Measurements from ENCODE around the gene ACO2. TPM values are rescaled to one million over a fixed set of nuclear protein-coding genes. Genes with fewer than 3 reads are reported as not detected.

The ACO2 gene
- total and polyA plus RNA-seq, 2 of the 13 experiments (the other 11 are each of a cell fraction or from before 2014, with no cell fraction given), result 19.2 to 45.6 TPM

DNA sequence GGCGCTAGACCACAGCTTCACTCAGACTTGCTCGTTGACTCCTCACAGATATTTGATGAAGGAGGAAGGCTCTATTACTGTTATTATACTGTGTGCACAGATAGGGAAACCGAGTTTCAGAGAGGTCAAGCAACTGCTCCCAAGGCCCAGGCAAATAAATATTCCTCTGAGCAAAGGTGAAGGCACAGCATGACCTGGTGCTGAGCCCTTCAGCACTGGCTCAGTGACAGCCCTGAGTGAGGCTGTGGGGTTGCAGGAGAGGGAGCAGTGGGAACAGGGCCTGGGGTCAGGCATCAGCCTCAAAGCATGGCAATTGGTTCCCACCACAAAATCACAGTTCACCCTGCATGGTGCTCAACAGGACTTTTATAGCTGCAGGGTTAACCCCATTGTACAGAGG is 68.3 kb downstream of the ACO2 start:
- WGBS (ENCODE audit: low lambda C conversion rate), result 100% methylated on average over 2 of the region's 3 CpGs
- peaks cover 24% of the 10 kb centered on the region for H3K79me2 ChIP-seq (ENCODE audit: insufficient read depth, low read length)
- CTCF ChIA-PET (ENCODE audit: low intra/inter-chr PET ratio, low total read pairs), result no interaction called here
- intact Hi-C loops (cut with micrococcal nuclease; ENCODE audit: unreplicated experiment) (no loop called here), in situ Hi-C loops (cut with HindIII; ENCODE audit: extremely low pct_ligation_motif_present, low pct_unique_long_range_greater_than_20kb) (no loop called here)
- H3K36me3 ChIP-seq (replicated peaks in 1 of 2; ENCODE audit: control insufficient read depth in 1 of 2, insufficient read depth in 2 of 2, low read length in 2 of 2), result peaks cover 9 to 44% of the 10 kb centered on the region in 2 experiments
- H3K27me3 ChIP-seq (ENCODE audit: control insufficient read depth in 1 of 2, insufficient read depth in 2 of 2, low read length in 2 of 2), result no peaks in the 10 kb centered on the region
- FAIRE-seq (no peak), DNase-seq (ENCODE audit: low spot score) (no peak), ATAC-seq (no peak)
- no peaks in the 10 kb centered on the region for H3K9me3 ChIP-seq (ENCODE audit: low read length)
- no peak overlapping the region for H3K4me3 ChIP-seq (replicated peaks in 1 of 3; ENCODE audit: insufficient read depth in 1 of 3, low read depth in 2 of 3, low read length in 3 of 3)
- TF ChIP-seq, protein P1, sequence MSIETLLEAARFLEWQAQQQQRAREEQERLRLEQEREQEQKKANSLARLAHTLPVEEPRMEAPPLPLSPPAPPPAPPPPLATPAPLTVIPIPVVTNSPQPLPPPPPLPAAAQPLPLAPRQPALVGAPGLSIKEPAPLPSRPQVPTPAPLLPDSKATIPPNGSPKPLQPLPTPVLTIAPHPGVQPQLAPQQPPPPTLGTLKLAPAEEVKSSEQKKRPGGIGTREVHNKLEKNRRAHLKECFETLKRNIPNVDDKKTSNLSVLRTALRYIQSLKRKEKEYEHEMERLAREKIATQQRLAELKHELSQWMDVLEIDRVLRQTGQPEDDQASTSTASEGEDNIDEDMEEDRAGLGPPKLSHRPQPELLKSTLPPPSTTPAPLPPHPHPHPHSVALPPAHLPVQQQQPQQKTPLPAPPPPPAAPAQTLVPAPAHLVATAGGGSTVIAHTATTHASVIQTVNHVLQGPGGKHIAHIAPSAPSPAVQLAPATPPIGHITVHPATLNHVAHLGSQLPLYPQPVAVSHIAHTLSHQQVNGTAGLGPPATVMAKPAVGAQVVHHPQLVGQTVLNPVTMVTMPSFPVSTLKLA (IDR thresholded peaks at IDR 0.05), result no peak
- TF ChIP-seq KLF11 (CRISPR knock-in tag; IDR thresholded peaks at IDR 0.05), result no peak
- BruUV-seq (replicated peaks), result no TSS peak
- no peaks in the 10 kb centered on the region; the same call in 1 of the 2 replicates for H4K20me1 ChIP-seq (ENCODE audit: insufficient read depth, low read length)
- H2AFZ ChIP-seq (ENCODE audit: low read length), result no peak overlapping the region
- H3K4me1 ChIP-seq (ENCODE audit: insufficient read depth, low read length), result peaks cover 41% of the 10 kb centered on the region
- H3K9ac ChIP-seq (ENCODE audit: insufficient read depth, low read depth, low read length), result no peak overlapping the region
- POLR2A ChIA-PET, result interaction anchor here (1.1 kb wide), 1 partner anchor 13 kb away, joined by 3 read pairs; no protein-coding TSS in a partner anchor
- no peak overlapping the region for H3K4me2 ChIP-seq (ENCODE audit: low read depth, low read length)
- H3K27ac ChIP-seq (ENCODE audit: extremely low read length, insufficient read depth, low read length), result no peak overlapping the region

DNA sequence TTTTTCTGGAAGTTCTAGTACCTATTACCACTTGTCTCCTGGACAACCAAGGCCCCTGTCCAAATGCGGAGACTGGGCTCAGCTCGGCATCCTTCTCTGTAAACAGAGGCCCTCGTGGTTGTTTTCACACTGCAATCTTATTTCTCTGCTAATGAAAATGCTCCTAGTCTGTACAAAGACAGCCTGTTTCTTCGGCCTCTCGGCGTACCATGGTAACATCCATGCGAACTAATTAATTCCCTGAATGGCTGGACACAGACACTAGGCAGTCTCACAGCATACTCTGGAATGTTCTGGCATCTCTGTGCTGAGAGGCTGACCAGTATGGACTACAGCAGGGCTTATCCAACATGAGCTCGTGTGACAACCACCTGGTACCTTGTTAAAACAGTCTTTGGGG is 69.7 kb downstream of the ACO2 start:
- no peaks in the 10 kb centered on the region for H3K9me3 ChIP-seq (ENCODE audit: low read length)
- H3K9ac ChIP-seq (ENCODE audit: insufficient read depth, low read depth, low read length), result no peak overlapping the region
- FAIRE-seq, result no peak
- 96% methylated on average over 8 of the region's 8 CpGs for WGBS (ENCODE audit: low lambda C conversion rate)
- peaks cover 45% of the 10 kb centered on the region for H3K4me1 ChIP-seq (ENCODE audit: insufficient read depth, low read length)
- no peaks in the 10 kb centered on the region for H3K27me3 ChIP-seq (ENCODE audit: control insufficient read depth in 1 of 2, insufficient read depth in 2 of 2, low read length in 2 of 2)
- H3K4me2 ChIP-seq (ENCODE audit: low read depth, low read length), result no peak overlapping the region
- no peak overlapping the region for H3K27ac ChIP-seq (ENCODE audit: extremely low read length, insufficient read depth, low read length)
- ChIA-PET POLR2A (no interaction called here), CTCF (ENCODE audit: low intra/inter-chr PET ratio, low total read pairs) (no interaction called here)
- no peak for ATAC-seq
- no peak overlapping the region for H2AFZ ChIP-seq (ENCODE audit: low read length)
- intact Hi-C loops (cut with micrococcal nuclease; ENCODE audit: unreplicated experiment) (no loop called here), in situ Hi-C loops (cut with HindIII; ENCODE audit: extremely low pct_ligation_motif_present, low pct_unique_long_range_greater_than_20kb) (no loop called here)
- no peak for DNase-seq (ENCODE audit: low spot score)
- peaks cover 7 to 32% of the 10 kb centered on the region in 2 experiments; a peak in 4 of 5 replicates for H3K36me3 ChIP-seq (replicated peaks in 1 of 2; ENCODE audit: control insufficient read depth in 1 of 2, insufficient read depth in 2 of 2, low read length in 2 of 2)
- no TSS peak for BruUV-seq (replicated peaks)
- H3K79me2 ChIP-seq (ENCODE audit: insufficient read depth, low read length), result peaks cover 36% of the 10 kb centered on the region
- TF ChIP-seq ZNF790 (CRISPR knock-in tag; IDR thresholded peaks at IDR 0.05; ENCODE audit: borderline replicate concordance), result no peak
- H4K20me1 ChIP-seq (ENCODE audit: insufficient read depth, low read length), result no peaks in the 10 kb centered on the region; the same call in 1 of the 2 replicates
- H3K4me3 ChIP-seq (replicated peaks in 1 of 3; ENCODE audit: insufficient read depth in 1 of 3, low read depth in 2 of 3, low read length in 3 of 3), result no peak overlapping the region

Data from HepG2 (cell line).